HG02943 (cell line): ENCODE results near the gene IFNA2.
"Not testable (repeated sequence)": the region's sequence is repeated elsewhere in the genome, so short reads cannot be mapped to it uniquely, and the experiment has no call there.

Source experiments
- ATAC-seq: cut with Tn5 transposase; IDR thresholded peaks from one replicate; pipeline ENCODE4 v1.9.1; 2021; ENCODE audit warnings: mild to moderate bottlenecking, low read depth, moderate library complexity; ENCODE audit not compliant: unreplicated experiment

The IFNA2 gene

GRCh38 chr9:21383627-21384026 is 1.6 kb downstream of the IFNA2 start:
- no peak for ATAC-seq

- peak; percentile 98 for ATAC-seq
Measured at GRCh38 chr9:21381448-21382339, 3.5 kb downstream of the IFNA2 start.

GRCh38 chr9:21371467-21371866 is 13.7 kb downstream of the IFNA2 start:
- ATAC-seq: not testable (repeated sequence)

- no peak for ATAC-seq
Measured at GRCh38 chr9:21367957-21368356, 17.2 kb downstream of the IFNA2 start, which contains the start of gene IFNA13. Gene IFNA13 (minus strand): TSS chr9:21368057. CDS start chr9:21368010, 47 bp downstream.

- ATAC-seq: not testable (repeated sequence)
Measured at GRCh38 chr9:21367169-21367568, 18.0 kb downstream of the IFNA2 start.

GRCh38 chr9:21362287-21362686 is 22.9 kb downstream of the IFNA2 start:
- no peak for ATAC-seq

- peak; percentile 78 for ATAC-seq
Measured at GRCh38 chr9:21357479-21358460, 27.4 kb downstream of the IFNA2 start.

- no peak for ATAC-seq
Measured at GRCh38 chr9:21350787-21351186, 34.4 kb downstream of the IFNA2 start, which contains the start of gene IFNA6. Gene IFNA6 (minus strand): TSS chr9:21350887. CDS start chr9:21350887, 0 bp downstream.

- no peak for ATAC-seq
Measured at GRCh38 chr9:21348430-21348970, 36.7 kb downstream of the IFNA2 start.

GRCh38 chr9:21340735-21341134 is 44.5 kb downstream of the IFNA2 start:
- no peak for ATAC-seq

GRCh38 chr9:21336457-21336856 is 48.7 kb downstream of the IFNA2 start:
- no peak for ATAC-seq

- ATAC-seq: peak; percentile 86
Measured at GRCh38 chr9:21334701-21335632, 50.2 kb downstream of the IFNA2 start, which contains the start of gene KLHL9. Gene KLHL9 (minus strand): TSS chr9:21335404. CDS start chr9:21334859, 545 bp downstream.
